ENCODE data around the gene VSTM4. TPM values are rescaled to one million over a fixed set of nuclear protein-coding genes. Genes with fewer than 3 reads are reported as not detected.

VSTM4 gene
- total RNA-seq, 1 experiment from 2014 or later: 0.72 TPM

- no peak overlapping the region for H3K4me3 Mint-ChIP-seq
- H3K27me3 Mint-ChIP-seq (ENCODE audit: low read depth): no peaks in the 10 kb centered on the region
- no peak for ATAC-seq
- POLR2A ChIA-PET: no interaction called here
- H3K4me1 Mint-ChIP-seq: no peaks in the 10 kb centered on the region
- no peak for DNase-seq (ENCODE audit: low spot score)
- TF ChIP-seq ELF4 (CRISPR knock-in tag; IDR thresholded peaks at IDR 0.05; ENCODE audit: low read depth) (no peak), CDX4 (CRISPR knock-in tag; IDR thresholded peaks at IDR 0.05; ENCODE audit: borderline replicate concordance) (no peak), NR3C1 (CRISPR knock-in tag; conservative IDR thresholded peaks at IDR 0.05; ENCODE audit: low read depth) (no peak), ERG (CRISPR knock-in tag; IDR thresholded peaks at IDR 0.05) (no peak), TEAD4 (CRISPR knock-in tag; IDR thresholded peaks at IDR 0.05) (no peak), MAX (CRISPR knock-in tag; IDR thresholded peaks at IDR 0.05) (no peak)
- H3K9me3 Mint-ChIP-seq: no peaks in the 10 kb centered on the region
- CTCF ChIA-PET: no interaction called here
- H3K36me3 Mint-ChIP-seq: no peaks in the 10 kb centered on the region
- no peak overlapping the region for H3K27ac Mint-ChIP-seq
Observed at GRCh38 chr10:49033939-49034338, 81.4 kb downstream of the VSTM4 start.

- POLR2A ChIA-PET: no interaction called here
- Mint-ChIP-seq H3K4me3 (no peak overlapping the region), H3K4me1 (no peaks in the 10 kb centered on the region), H3K9me3 (no peaks in the 10 kb centered on the region), H3K27me3 (ENCODE audit: low read depth) (no peaks in the 10 kb centered on the region), H3K27ac (no peak overlapping the region), H3K36me3 (no peaks in the 10 kb centered on the region)
- CTCF ChIA-PET: no interaction called here
- ATAC-seq (no peak), DNase-seq (ENCODE audit: low spot score) (no peak)
- TF ChIP-seq ZMAT4 (CRISPR knock-in tag; IDR thresholded peaks at IDR 0.05) (no peak), TEAD4 (CRISPR knock-in tag; IDR thresholded peaks at IDR 0.05) (no peak), ATF2 (CRISPR knock-in tag; IDR thresholded peaks at IDR 0.05; ENCODE audit: borderline replicate concordance, low read depth) (no peak), NR1H2 (CRISPR knock-in tag; IDR thresholded peaks at IDR 0.05) (no peak), CREM (CRISPR knock-in tag; IDR thresholded peaks at IDR 0.05) (no peak), ZNF281 (CRISPR knock-in tag; IDR thresholded peaks at IDR 0.05) (no peak), RELA (CRISPR knock-in tag; IDR thresholded peaks at IDR 0.05; ENCODE audit: borderline replicate concordance) (no peak), CTCF (IDR thresholded peaks at IDR 0.05) (no peak), MYBL2 (CRISPR knock-in tag; IDR thresholded peaks at IDR 0.05) (no peak), GABPB1 (CRISPR knock-in tag; IDR thresholded peaks at IDR 0.05) (no peak), ETV6 (CRISPR knock-in tag; IDR thresholded peaks at IDR 0.05) (no peak), ZNF219 (CRISPR knock-in tag; IDR thresholded peaks at IDR 0.05; ENCODE audit: borderline replicate concordance) (no peak), CDX4 (CRISPR knock-in tag; IDR thresholded peaks at IDR 0.05; ENCODE audit: borderline replicate concordance) (no peak), ATF1 (CRISPR knock-in tag; IDR thresholded peaks at IDR 0.05) (no peak), FOXP4 (CRISPR knock-in tag; IDR thresholded peaks at IDR 0.05) (no peak), ELF4 (CRISPR knock-in tag; IDR thresholded peaks at IDR 0.05; ENCODE audit: low read depth) (no peak), OVOL2 (CRISPR knock-in tag; IDR thresholded peaks at IDR 0.05; ENCODE audit: borderline replicate concordance) (no peak), FOXK1 (CRISPR knock-in tag; IDR thresholded peaks at IDR 0.05) (no peak)
Observed at GRCh38 chr10:49029666-49030065, 85.7 kb downstream of the VSTM4 start.

Measured in WTC11 (cell line).